GM04503 (cell line): Measurements from ENCODE around the gene PLXNC1.
A peak's percentile ranks its signal among the peaks of the same experiment; 100 is the strongest.

Experiments
- DNase-seq: peaks from one replicate; pipeline ENCODE4 v3.0.0-alpha.2; 2012; ENCODE audit warnings: low read depth

The PLXNC1 gene

GRCh38 chr12:94264736-94265485 lies 116.5 kb downstream of the PLXNC1 start:
- no peak for DNase-seq

DNA sequence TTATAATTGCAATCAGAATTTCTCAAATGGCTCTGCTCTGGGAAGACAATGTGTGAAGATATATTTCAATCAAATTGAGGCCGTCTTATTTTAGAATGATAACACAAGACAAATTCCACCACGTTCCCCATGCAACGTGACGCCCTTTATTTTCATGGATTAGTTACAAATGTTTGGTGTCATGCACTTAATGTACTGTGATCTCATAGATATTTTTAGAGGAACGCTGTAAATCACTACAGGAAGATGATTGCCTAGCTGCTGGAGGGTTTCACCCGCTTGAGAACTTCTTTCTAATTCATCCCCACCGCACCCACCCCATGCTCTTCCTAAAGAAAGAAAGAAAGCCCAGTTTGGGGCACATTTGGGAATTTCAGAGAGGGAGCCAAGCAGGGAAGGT lies 117.2 kb downstream of the PLXNC1 start:
- DNase-seq, result peak; percentile 22

DNA sequence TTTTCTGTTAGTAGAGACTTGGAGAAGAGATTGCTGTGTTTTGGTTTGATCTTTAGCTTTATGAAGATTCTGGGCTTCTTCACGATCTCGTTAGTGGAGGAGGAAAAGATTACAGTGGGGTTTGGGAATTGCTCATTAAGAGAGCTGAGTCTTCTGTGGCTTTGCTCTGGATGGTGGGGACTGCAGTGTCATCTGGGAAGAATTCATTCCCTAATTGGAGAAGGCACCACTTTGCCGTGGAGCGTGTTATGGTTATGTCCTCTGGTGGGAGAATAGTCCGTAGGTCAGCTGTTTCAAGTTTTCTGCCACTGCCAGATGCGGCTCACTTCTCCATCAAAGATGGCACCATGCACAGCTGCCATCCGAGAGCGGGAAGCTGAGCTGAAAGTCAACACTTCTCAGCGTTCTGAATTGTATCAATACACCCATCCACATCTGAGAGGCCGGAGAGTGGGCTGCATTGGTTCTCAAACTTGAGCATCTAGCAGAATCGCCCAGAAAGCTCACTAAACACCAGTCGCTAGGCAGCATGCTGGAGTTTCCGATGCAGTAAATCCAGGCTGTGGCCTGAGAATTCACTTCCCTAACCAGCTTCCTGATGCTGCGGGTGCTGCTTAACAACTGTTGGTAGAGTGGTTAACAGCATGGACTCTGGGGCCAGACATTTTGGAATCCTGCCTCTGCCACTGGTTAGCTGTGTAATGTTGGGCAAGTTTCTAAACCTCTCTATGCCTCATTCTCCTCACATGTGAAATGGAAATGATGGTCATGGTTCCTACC lies 117.8 kb downstream of the PLXNC1 start:
- peak; percentile 69 for DNase-seq

DNA sequence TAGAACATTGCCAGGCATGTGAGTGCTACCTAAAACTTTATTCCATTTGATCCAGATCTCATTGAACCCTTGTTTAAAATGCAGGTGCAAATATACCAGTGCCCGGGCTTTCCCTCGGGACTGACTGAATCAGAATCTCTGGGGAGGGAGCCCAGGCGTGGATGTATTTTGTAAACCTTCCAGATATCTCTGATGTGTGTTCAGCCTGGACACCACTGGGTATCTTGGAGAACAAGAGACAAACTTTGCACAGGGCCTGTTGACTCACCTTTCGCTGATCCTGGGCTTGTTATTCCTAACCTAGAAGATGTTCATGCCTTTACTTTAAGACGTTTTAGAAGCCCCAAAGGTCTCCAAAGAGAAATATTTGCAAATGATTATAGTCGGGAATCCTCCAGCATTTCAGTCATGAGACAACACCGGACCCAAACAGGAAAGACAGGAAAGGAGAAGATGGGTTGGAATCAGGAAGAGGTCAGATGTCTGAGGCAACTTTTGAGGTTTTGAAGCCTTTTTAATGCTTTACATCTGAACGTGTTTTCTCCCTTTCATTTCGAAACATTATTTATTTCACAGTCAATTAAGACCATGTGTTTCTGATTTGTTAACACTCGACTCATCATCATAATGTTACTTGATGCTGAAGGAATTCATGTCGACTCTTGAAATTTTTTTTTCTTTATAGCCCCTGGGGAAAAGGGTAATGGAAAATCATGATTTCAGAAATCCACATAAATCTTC lies 118.6 kb downstream of the PLXNC1 start:
- DNase-seq, result peak; percentile 95

GRCh38 chr12:94267537-94267872 lies 119.1 kb downstream of the PLXNC1 start:
- DNase-seq, result no peak

DNA sequence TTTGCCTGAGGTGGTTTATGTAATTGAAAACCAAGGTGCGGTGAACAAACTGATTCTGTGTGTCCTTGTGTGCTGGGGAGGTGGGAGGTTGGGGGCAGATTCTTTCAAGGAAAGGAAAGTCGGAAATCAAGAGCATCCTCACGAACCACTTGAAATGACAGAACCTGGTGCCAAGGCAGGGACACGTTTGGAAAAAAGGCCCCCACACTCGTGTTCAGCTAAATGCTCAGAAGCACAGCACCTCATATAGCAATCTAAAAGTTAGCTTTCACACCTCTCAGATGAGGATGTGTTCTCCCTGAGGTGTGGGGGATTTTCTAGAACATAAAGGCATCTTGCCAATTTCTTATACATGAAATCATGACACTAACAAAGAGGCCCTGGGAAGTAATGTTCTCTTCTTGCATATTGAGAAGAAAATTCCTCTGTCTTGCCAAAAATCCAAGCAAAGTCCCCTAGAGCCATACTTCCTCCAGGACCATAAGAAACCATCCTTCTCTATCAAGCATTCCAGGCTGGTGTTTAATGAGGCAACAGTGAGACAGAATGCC lies 119.6 kb downstream of the PLXNC1 start:
- no peak for DNase-seq

DNA sequence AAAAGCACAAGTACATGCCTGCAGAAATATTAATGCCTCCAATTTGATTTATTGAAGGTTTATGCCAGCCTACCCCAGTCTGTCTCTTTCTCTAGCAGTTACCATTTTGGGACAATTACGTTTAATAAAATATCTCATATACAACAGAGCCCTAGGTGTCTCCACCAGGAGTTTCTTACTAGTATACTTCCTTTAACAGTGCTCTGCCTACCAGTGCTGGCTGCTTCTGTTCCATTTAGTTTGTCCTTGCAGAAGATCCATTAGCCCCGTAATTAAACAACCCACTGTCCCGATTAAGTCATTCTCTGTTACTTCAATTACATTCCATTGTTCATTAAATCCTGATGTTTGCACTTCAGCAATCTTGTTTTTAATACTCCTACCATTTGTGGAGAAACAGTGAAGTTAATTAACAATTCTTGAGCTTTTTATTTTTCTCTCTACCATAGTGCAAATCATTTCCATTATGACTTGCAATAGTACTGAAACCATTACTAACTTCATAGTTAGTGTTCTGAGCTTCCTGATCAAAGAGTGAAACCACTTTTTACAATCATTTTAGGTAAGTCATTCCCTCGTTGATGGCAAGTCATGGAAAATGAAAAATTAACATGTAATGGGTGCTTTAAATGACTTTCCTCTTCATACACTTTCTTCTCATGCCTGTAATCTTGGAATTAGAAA lies 121.1 kb downstream of the PLXNC1 start:
- no peak for DNase-seq

DNA sequence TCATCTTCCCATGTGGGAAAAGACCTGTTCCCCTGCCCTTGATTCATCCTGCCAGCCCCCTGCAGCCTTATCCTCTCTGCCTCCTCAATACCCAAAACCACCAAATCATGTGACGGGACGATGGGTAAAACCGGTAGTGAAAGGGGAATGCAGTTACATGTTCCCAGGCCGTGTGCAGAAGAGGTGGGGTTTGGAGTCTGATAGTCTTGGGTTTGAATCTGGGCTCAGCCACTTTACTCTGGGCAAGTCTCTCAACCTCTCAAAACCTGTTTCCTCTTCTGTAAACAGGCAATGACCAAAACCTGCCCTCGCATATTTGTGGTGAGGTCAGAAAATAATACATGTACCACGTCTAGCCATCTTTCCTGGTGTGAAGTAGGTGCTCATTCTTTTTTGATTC lies 123.0 kb downstream of the PLXNC1 start:
- DNase-seq, result no peak

DNA sequence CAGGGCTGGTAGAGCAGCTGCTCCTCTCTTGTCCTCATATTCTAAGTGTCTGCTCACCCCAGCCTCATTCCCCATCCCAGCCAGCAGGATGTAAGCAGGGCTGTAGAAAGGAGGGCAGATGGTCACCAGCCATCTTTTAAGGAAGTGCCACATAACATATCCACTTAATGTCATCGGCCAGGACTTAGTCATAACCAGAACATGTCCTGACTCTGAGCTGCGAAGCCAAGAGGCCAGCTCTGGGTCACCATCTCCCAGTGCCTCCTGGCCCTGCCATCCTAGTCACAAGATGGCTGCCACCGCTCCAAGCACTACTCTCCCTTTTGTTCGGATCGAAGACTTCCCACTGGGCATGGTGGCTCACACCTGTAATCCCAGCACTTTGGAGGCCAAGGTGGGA lies 123.9 kb downstream of the PLXNC1 start:
- no peak for DNase-seq

GRCh38 chr12:94273272-94273671 lies 124.9 kb downstream of the PLXNC1 start:
- no peak for DNase-seq

GRCh38 chr12:94276725-94277124 lies 128.3 kb downstream of the PLXNC1 start:
- no peak for DNase-seq

- no peak for DNase-seq
Observed at GRCh38 chr12:94277426-94278000, 129.1 kb downstream of the PLXNC1 start.

DNA sequence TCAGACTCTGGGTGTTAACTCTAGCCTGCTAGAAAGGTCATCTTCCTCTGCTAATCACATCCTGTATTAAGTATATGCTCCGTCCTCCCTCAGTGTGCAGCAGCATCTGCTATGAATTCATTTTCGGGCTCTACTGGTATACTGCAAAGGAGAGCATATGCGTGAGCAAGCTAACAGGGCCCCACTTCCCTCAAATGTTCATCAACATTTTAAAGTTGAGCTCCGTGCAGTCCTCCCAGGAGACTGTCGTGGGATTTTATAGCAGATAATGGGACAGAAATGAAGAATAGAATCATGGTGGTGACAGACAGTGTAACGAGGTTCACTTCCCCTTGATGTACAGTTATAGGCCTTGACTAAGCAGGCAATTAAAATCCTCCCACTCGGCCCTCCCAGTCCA lies 131.7 kb downstream of the PLXNC1 start:
- no peak for DNase-seq

DNA sequence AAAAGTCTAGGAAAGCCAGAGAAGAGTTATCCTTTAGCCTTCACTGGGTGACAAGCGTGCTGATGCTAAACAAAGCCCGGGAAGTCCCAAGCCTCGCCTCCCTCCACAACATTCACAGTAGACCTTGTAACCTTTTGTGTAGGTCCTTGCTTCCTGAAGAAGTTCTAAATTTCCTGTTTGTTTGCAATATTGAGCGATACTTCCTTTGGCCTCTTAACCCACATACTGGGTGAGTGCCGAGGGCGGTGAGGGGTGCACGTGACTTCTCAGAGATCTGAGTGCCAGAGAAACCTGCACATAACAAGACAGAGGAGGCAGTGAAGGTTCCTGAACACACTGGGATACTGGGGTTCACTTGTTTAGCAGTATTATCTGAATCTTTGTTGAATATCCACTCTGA lies 134.3 kb downstream of the PLXNC1 start:
- no peak for DNase-seq

GRCh38 chr12:94284046-94284445 lies 135.7 kb downstream of the PLXNC1 start:
- DNase-seq, result no peak

GRCh38 chr12:94284859-94285258 lies 136.5 kb downstream of the PLXNC1 start:
- DNase-seq, result no peak

DNA sequence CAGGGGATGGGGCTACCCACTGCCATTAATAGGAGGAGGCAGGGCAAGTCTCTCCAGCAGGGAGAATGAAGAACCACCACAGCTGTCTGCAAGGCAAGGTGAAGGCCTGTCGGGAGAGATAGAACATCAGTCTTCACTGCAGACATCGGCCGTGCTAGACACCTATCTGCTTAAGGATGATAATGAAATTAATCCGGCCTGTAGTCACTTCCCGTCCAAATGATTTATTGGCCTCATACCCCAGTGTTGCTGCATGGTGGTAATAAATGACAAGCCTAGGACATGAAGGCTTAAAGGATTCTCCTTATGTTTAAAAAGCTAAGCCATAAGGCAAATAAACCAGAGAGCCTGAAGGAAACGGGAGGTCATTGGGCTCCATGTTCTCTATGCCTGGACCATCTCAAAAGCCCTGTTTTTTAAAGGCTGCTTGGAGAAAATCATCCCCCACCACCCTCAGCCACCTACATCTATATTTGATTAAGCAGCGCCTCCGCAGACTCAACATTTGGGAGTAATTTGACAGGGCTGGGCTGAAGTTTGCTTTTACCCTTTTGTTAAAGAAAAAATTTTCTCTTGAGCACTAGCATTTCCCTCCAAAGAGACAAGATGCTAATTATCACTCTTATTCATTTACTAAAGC lies 137.7 kb downstream of the PLXNC1 start:
- DNase-seq, result no peak

- DNase-seq, result no peak
Observed at GRCh38 chr12:94286583-94287244, 138.3 kb downstream of the PLXNC1 start.

- no peak for DNase-seq
Observed at GRCh38 chr12:94287245-94287628, 138.9 kb downstream of the PLXNC1 start.

DNA sequence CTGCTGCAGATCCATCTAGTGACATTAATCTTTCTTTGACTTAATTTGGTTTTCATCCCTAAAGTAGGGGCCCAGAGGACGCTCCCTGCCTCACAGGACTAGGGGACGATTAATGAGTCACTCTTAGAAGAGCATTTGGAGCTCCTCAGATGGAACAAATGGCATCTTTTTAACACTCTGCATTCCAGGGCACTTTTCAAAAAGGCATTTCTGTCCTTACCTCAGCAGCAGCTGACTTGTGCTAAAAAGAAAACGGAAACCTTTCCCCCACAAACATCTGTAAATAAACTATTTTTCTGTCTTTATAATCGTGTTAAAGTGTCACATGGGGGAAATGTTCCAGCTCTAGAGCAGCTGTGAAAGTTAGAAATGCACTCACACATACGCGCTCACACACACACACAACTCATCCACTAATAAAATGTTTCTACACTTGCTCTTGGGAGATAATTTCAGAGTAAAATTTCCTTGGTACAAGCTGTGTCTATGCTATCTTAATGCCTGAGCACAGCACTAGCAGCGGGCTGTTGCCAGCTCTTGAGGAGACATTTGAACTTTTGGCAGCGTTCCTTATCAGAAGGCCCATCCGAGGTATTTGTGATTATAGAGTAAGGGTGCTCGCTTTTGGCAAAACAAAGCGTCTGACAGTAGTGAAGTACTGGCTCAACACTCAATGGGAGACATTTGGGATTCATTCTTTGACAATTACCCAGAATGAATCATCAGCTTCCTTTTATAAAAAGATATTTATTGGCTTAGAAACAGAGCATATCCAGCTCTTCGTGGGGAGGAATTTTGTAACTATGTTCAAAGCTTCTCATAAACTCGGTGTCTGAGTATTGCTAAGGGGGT lies 141.3 kb downstream of the PLXNC1 start:
- DNase-seq, result peak; percentile 77
